ENCODE results near the gene BSND. TPM values are rescaled to one million over a fixed set of nuclear protein-coding genes. Genes with fewer than 3 reads are reported as not detected.
"Not testable (repeated sequence)": the region's sequence is repeated elsewhere in the genome, so short reads cannot be mapped to it uniquely, and the experiment has no call there.

The BSND gene
- total RNA-seq, 1 donor from 2014 or later: not detected

DNA sequence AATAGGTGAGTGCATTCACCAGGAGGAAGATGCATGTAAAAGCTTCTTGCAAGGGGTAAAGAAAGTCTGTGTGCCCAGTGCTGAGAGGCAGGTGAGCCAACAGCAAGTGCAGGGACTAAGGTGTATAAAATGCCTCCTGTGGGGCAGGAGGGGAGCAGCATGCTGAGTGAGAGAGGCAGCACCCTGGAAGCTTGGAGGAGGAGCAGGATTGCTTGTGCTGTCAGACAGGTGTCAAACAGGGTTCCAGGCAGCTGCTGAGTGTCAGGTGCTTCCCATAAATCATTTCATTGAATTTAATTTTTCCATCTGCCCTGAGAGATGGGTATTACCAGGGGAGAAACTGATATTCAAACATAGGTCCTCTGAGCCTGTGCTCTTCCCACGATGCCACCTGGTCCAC is 13.9 kb downstream of the BSND start:
- Mint-ChIP-seq H3K27ac (no peak overlapping the region), H3K36me3 (no peaks in the 10 kb centered on the region), H3K27me3 (peaks cover 29% of the 10 kb centered on the region), H3K9me3 (no peaks in the 10 kb centered on the region), H3K4me3 (no peak overlapping the region), H3K4me1 (ENCODE audit: unreplicated experiment) (no peaks in the 10 kb centered on the region)
- TF ChIP-seq, protein P1, sequence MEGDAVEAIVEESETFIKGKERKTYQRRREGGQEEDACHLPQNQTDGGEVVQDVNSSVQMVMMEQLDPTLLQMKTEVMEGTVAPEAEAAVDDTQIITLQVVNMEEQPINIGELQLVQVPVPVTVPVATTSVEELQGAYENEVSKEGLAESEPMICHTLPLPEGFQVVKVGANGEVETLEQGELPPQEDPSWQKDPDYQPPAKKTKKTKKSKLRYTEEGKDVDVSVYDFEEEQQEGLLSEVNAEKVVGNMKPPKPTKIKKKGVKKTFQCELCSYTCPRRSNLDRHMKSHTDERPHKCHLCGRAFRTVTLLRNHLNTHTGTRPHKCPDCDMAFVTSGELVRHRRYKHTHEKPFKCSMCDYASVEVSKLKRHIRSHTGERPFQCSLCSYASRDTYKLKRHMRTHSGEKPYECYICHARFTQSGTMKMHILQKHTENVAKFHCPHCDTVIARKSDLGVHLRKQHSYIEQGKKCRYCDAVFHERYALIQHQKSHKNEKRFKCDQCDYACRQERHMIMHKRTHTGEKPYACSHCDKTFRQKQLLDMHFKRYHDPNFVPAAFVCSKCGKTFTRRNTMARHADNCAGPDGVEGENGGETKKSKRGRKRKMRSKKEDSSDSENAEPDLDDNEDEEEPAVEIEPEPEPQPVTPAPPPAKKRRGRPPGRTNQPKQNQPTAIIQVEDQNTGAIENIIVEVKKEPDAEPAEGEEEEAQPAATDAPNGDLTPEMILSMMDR (conservative IDR thresholded peaks at IDR 0.05): no peak
- DNase-seq (ENCODE audit: extremely low spot score, unreplicated experiment): no peak

DNA sequence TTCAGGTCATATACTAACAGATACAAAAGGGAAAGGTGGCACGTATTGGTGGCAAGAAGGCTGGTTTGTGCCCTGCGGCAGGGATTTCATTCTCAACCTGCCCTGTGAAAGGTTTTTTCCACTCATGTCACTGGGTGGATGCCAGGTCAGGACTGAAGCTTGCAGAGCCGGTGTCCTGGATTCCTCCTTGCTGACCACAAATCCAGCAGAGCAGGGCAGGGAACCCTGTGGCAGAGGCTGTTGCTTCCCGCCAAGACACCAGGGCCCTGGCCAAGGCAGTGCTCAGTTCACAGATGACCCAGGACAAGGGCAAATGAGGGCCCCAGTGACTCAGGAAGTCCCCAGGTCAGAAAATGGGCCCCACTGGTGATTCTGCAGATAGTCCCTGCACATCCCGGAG is 16.4 kb downstream of the BSND start:
- H3K4me3 Mint-ChIP-seq: no peak overlapping the region
- H3K27ac Mint-ChIP-seq: no peak overlapping the region
- no peaks in the 10 kb centered on the region for H3K4me1 Mint-ChIP-seq (ENCODE audit: unreplicated experiment)
- DNase-seq (ENCODE audit: extremely low spot score, unreplicated experiment): no peak
- H3K36me3 Mint-ChIP-seq: no peaks in the 10 kb centered on the region
- H3K27me3 Mint-ChIP-seq: peaks cover 29% of the 10 kb centered on the region
- TF ChIP-seq, protein P1 (conservative IDR thresholded peaks at IDR 0.05): no peak
- no peaks in the 10 kb centered on the region for H3K9me3 Mint-ChIP-seq

DNA sequence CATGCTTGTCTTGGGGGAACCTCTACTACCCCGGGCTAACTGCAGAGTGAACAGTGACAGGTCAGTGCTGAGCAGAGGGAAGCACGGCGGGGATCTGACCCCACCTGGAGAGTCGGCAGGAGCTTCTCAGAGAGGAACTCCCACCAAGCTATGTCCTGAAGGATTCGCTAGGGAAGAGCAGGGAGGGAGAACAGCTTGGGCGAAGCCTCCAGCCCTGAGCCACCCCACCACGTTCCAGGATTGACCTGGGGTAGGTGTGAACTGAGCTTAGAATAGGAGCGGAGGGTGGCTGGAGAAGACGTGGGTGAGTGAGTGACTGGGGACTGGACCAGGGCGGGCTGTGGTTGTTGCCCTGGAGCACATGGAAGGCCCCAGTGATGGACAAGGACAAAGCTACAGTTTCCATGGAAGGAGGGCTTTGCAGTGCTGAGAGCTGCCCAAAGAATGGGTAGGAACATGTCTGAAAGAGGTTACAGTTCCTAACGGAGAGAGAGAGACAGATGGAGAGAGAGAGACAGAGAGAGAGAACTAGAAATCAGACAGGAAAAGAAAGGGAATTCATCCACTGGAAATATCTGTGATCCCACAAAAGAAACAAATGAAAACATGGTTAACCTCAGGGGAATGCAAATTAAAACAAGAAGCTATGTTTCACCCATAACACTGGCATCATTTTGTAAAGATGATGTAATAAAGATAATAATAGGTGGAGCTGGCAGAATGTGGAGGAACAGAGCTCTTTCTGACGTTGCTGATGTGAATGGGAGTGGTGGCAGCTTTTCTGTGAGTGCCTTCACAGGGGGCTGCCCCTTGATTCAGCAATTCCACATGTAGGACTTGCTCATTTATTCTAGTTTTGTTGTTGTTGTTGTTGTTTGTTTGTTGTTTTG is 17.2 kb downstream of the BSND start:
- DNase-seq (ENCODE audit: extremely low spot score, unreplicated experiment): no peak
- H3K36me3 Mint-ChIP-seq: no peaks in the 10 kb centered on the region
- no peaks in the 10 kb centered on the region for H3K9me3 Mint-ChIP-seq
- H3K27ac Mint-ChIP-seq: no peak overlapping the region
- TF ChIP-seq, protein P1 (conservative IDR thresholded peaks at IDR 0.05): no peak
- H3K4me1 Mint-ChIP-seq (ENCODE audit: unreplicated experiment): no peaks in the 10 kb centered on the region
- no peak overlapping the region for H3K4me3 Mint-ChIP-seq
- peaks cover 29% of the 10 kb centered on the region for H3K27me3 Mint-ChIP-seq

DNA sequence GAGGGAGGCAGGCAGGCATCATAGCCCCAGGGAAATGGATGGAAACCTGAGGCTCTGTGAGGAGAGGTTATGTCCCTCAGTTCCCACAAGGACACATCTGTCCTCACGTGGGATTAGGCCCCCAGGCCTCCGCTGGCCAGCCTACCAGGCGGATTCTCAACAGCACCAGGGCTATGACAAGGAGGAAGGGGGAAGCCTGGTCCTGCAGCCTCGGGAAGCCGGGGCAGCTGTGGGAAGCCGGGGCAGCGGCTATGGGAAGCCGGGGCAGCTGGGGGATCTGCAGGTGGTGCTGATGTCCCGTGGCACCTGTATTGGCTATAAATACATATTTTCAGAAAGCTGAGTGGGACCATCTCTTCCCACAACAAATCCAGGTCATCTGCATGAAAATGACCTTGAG is 19.7 kb downstream of the BSND start:
- TF ChIP-seq, protein P1 (conservative IDR thresholded peaks at IDR 0.05): no peak
- Mint-ChIP-seq H3K27me3 (peaks cover 23% of the 10 kb centered on the region), H3K9me3 (no peaks in the 10 kb centered on the region), H3K4me3 (no peak overlapping the region), H3K27ac (no peak overlapping the region), H3K36me3 (no peaks in the 10 kb centered on the region), H3K4me1 (ENCODE audit: unreplicated experiment) (no peaks in the 10 kb centered on the region)
- DNase-seq (ENCODE audit: extremely low spot score, unreplicated experiment): no peak

DNA sequence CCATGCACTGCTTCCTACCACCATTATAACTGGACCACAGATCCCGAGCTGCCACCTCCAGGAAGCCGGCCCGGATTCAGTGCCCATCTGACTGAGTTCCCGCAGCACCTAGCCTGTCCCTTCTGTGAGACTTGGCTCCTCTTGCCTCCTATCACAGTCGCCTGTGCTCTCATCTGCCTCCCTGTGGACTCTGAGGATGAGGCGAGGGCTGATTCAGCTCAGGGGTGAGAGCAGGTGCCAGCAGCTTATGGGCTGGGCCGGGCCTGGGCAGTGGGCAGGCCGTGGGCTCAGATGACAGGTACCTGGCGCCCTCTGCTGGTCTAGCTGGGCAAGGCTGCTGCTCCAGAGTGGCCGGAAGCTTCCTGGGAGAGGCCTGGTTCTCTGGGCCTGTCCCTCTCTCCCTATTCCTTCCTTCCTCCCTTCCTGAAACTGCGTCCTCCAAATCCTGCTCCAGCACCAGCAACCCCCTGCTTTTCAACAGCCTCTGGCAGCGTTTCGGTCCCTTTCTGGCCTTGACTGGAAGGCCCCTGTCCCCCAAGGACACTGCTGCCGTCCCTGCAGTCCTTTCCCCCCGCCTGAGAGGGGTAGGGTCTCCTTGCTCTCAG is 23.3 kb downstream of the BSND start:
- H3K9me3 Mint-ChIP-seq: no peaks in the 10 kb centered on the region
- DNase-seq (ENCODE audit: extremely low spot score, unreplicated experiment): peak; percentile 89
- H3K4me3 Mint-ChIP-seq: no peak overlapping the region
- TF ChIP-seq, protein P1 (conservative IDR thresholded peaks at IDR 0.05): peak; percentile 96
- no peaks in the 10 kb centered on the region for H3K36me3 Mint-ChIP-seq
- peaks cover 7% of the 10 kb centered on the region for H3K4me1 Mint-ChIP-seq (ENCODE audit: unreplicated experiment)
- H3K27ac Mint-ChIP-seq: peak overlapping the region; percentile 2
- H3K27me3 Mint-ChIP-seq: peaks cover 13% of the 10 kb centered on the region

DNA sequence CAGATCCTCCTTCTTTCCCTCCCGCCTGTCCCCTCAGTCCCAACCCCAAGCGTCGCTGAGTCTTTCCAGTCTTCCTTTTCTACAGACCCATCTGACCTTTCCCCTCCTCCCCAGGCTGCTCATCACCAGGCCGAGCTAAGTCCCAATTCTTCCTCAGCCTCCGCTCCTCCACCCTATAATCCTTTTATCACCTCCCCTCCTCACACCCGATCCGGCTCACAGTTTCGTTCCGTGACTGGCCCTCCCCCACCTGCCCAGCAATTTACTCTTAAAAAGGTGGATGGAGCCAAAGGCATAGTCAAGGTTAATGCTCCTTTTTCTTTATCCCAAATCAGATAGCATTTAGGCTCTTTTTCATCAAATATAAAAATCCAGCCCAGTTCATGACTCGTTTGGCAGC is 25.4 kb downstream of the BSND start:
- H3K4me1 Mint-ChIP-seq (ENCODE audit: unreplicated experiment); H3K27ac Mint-ChIP-seq; H3K4me3 Mint-ChIP-seq; DNase-seq (ENCODE audit: extremely low spot score, unreplicated experiment); H3K9me3 Mint-ChIP-seq; H3K36me3 Mint-ChIP-seq: not testable (repeated sequence)
- H3K27me3 Mint-ChIP-seq: peaks cover 12% of the 10 kb centered on the region

DNA sequence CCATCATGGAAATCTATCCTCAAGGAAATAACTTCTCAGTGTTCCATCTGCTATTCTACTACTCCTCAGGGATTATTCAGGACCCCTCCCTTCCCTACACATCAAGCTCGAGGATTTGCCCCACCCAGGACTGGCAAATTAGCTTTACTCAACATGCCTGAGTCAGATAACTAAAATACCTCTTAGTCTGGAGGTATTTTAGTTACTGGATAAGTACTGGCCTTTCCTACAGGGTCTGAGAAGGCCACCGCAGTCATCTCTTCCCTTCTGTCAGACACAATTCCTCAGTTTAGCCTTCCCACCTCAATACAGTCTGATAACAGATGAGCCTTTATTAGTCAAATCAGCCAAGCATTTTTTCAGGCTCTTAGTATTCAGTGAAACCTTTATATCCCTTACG is 27.9 kb downstream of the BSND start:
- not testable (repeated sequence) for H3K4me3 Mint-ChIP-seq; H3K36me3 Mint-ChIP-seq; H3K4me1 Mint-ChIP-seq (ENCODE audit: unreplicated experiment); H3K9me3 Mint-ChIP-seq; DNase-seq (ENCODE audit: extremely low spot score, unreplicated experiment)
- Mint-ChIP-seq H3K27ac (peak overlapping the region; percentile 47), H3K27me3 (peaks cover 15% of the 10 kb centered on the region)

DNA sequence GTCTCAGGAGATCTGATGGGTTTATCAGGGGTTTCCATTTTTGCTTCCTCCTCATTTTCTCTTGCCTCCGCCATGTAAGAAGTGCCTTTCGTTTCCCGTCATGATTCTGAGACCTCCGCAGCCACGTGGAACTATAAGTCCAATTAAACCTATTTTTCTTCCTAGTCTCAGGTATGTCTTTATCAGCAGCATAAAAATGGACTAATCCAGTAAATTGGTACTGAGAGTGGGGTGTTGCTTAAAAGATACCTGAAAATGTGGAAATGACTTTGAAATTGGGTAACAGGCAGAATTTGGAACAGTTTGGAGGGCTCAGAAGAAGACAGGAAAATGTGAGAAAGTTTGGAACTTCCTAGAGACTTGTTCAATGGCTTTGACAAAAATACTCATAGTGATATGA is 32.4 kb downstream of the BSND start:
- not testable (repeated sequence) for H3K9me3 Mint-ChIP-seq; DNase-seq (ENCODE audit: extremely low spot score, unreplicated experiment); H3K36me3 Mint-ChIP-seq; H3K27ac Mint-ChIP-seq; H3K4me3 Mint-ChIP-seq
- Mint-ChIP-seq H3K4me1 (ENCODE audit: unreplicated experiment) (peaks cover 34% of the 10 kb centered on the region), H3K27me3 (peaks cover 23% of the 10 kb centered on the region)
